Glutamatergic neuron (in vitro differentiated cells): ENCODE data around the gene WDR41. TPM values are rescaled to one million over a fixed set of nuclear protein-coding genes. Genes with fewer than 3 reads are reported as not detected.
"Not testable (repeated sequence)": the region's sequence is repeated elsewhere in the genome, so short reads cannot be mapped to it uniquely, and the experiment has no call there.

Experiments
- DNase-seq: peaks from one replicate; pipeline ENCODE4 v3.0.0; 2022
- H3K27ac Mint-ChIP-seq: one replicate; pipeline ENCODE4 v1.8.0; 2020; ENCODE audit warnings: mild to moderate bottlenecking, mixed read lengths, inconsistent platforms; ENCODE audit not compliant: unreplicated experiment
- H3K27me3 Mint-ChIP-seq: one replicate; pipeline ENCODE4 v1.8.0; 2020; ENCODE audit warnings: mild to moderate bottlenecking, moderate library complexity, mixed read lengths, inconsistent platforms; ENCODE audit not compliant: unreplicated experiment
- H3K36me3 Mint-ChIP-seq: one replicate; pipeline ENCODE4 v1.8.0; 2020; ENCODE audit warnings: mild to moderate bottlenecking, mixed read lengths, inconsistent platforms; ENCODE audit not compliant: unreplicated experiment
- H3K4me1 Mint-ChIP-seq: one replicate; pipeline ENCODE4 v1.8.0; 2020; ENCODE audit warnings: mild to moderate bottlenecking, low read depth, mixed read lengths, inconsistent platforms; ENCODE audit not compliant: unreplicated experiment
- H3K4me3 Mint-ChIP-seq: one replicate; pipeline ENCODE4 v1.8.0; 2020; ENCODE audit warnings: mild to moderate bottlenecking, mixed read lengths, inconsistent platforms; ENCODE audit not compliant: unreplicated experiment
- H3K9me3 Mint-ChIP-seq: one replicate; pipeline ENCODE4 v1.8.0; 2020; ENCODE audit warnings: mild to moderate bottlenecking, moderate library complexity, mixed read lengths, inconsistent platforms; ENCODE audit not compliant: unreplicated experiment
- CTCF ChIP-seq: fragments of 200-600 bp; sonication (generic); IDR thresholded peaks from one replicate; pipeline ENCODE4 v1.5.0; 2021; ENCODE audit not compliant: partially characterized antibody, unreplicated experiment
- long read RNA-seq: library from polyadenylated mRNA; unstranded; transcript quantifications from one replicate; pipeline ENCODE4 v2.0.0, GENCODE V29; 2020; ENCODE audit not compliant: unreplicated experiment
- total RNA-seq: library from RNA; stranded (reverse); fragmentation: NEBNext Ultra II Directional; extraction: Animal tissue kit (Norgen Biotek cat#: 25700); gene quantifications from one replicate; pipeline ENCODE4 v1.2.1, GENCODE V29; 2021; ENCODE audit not compliant: unreplicated experiment

Gene WDR41
- 49.3 TPM for total RNA-seq
- long read RNA-seq, transcript WDR41-201 (13 exons, 3,958 nt), result major isoform, 26 of 46 reads
- long read RNA-seq, partial matches to known transcripts, result 2 of 46 reads
- long read RNA-seq, other reads (novel, unspliced or antisense), result 18 of 46 reads

- peak; percentile 93 for DNase-seq
- no peaks in the 10 kb centered on the region for H3K36me3 Mint-ChIP-seq
- peaks cover 4% of the 10 kb centered on the region for H3K27me3 Mint-ChIP-seq
- peak; percentile 91 for TF ChIP-seq CTCF
- peak within 1 kb of the TSS; percentile 96 for H3K4me3 Mint-ChIP-seq
- H3K9me3 Mint-ChIP-seq, result peaks cover 5% of the 10 kb centered on the region
- peak within 1 kb of the TSS; percentile 83 for H3K27ac Mint-ChIP-seq
- H3K4me1 Mint-ChIP-seq, result peaks cover 9% of the 10 kb centered on the region
These were observed at the start of gene WDR41 for GRCh38 chr5:77491783-77492652. Gene WDR41 (minus strand): TSS chr5:77492316. CDS start chr5:77492220, 96 bp downstream.

- no peaks in the 10 kb centered on the region for H3K36me3 Mint-ChIP-seq
- H3K27ac Mint-ChIP-seq, result no peak overlapping the region
- H3K27me3 Mint-ChIP-seq, result peaks cover 2% of the 10 kb centered on the region
These were observed 39.2 kb upstream of the WDR41 start for GRCh38 chr5:77531297-77531696.

GRCh38 chr5:77518304-77518703 lies 26.2 kb upstream of the WDR41 start:
- no peak for DNase-seq
- no peak overlapping the region for H3K27ac Mint-ChIP-seq
- no peaks in the 10 kb centered on the region for H3K9me3 Mint-ChIP-seq
- no peak overlapping the region for H3K4me3 Mint-ChIP-seq
- H3K4me1 Mint-ChIP-seq, result no peaks in the 10 kb centered on the region
- peak; percentile 42 for TF ChIP-seq CTCF
- no peaks in the 10 kb centered on the region for H3K36me3 Mint-ChIP-seq
- no peaks in the 10 kb centered on the region for H3K27me3 Mint-ChIP-seq

More at GRCh38 chr5:77531297-77531696, 39.2 kb upstream of the WDR41 start:
- no peak for DNase-seq
- H3K4me3 Mint-ChIP-seq, result no peak overlapping the region
- no peaks in the 10 kb centered on the region for H3K4me1 Mint-ChIP-seq
- no peak for TF ChIP-seq CTCF
- H3K9me3 Mint-ChIP-seq, result no peaks in the 10 kb centered on the region

- Mint-ChIP-seq H3K27ac (no peak overlapping the region), H3K4me1 (no peaks in the 10 kb centered on the region), H3K27me3 (peaks cover 2% of the 10 kb centered on the region), H3K36me3 (no peaks in the 10 kb centered on the region), H3K4me3 (no peak overlapping the region), H3K9me3 (no peaks in the 10 kb centered on the region)
- DNase-seq, result no peak
- TF ChIP-seq CTCF, result no peak
These were observed 22.3 kb upstream of the WDR41 start for GRCh38 chr5:77514457-77514856.

GRCh38 chr5:77513321-77513720 lies 21.2 kb upstream of the WDR41 start:
- H3K9me3 Mint-ChIP-seq, result no peaks in the 10 kb centered on the region
- peaks cover 2% of the 10 kb centered on the region for H3K27me3 Mint-ChIP-seq

GRCh38 chr5:77501132-77501531 lies 9.0 kb upstream of the WDR41 start:
- not testable (repeated sequence) for H3K27ac Mint-ChIP-seq, H3K27me3 Mint-ChIP-seq, H3K9me3 Mint-ChIP-seq, H3K4me1 Mint-ChIP-seq, DNase-seq, H3K4me3 Mint-ChIP-seq
- peaks cover 22% of the 10 kb centered on the region for H3K36me3 Mint-ChIP-seq

More at GRCh38 chr5:77513321-77513720, 21.2 kb upstream of the WDR41 start:
- H3K27ac Mint-ChIP-seq, result no peak overlapping the region
- no peaks in the 10 kb centered on the region for H3K36me3 Mint-ChIP-seq
- H3K4me3 Mint-ChIP-seq, result no peak overlapping the region
- DNase-seq, result no peak
- no peak for TF ChIP-seq CTCF
- H3K4me1 Mint-ChIP-seq, result no peaks in the 10 kb centered on the region
